OCI-LY1 (cell line): ENCODE measurements around the gene HID1.

Experiments
- EZH2 ChIP-seq: fragments of 200-600 bp; sonication (generic), shearing (Covaris generic); IDR thresholded peaks from 2 replicates; pipeline ENCODE4 v1.8.0; 2017; ENCODE audit warnings: borderline replicate concordance, mixed run types, mild to moderate bottlenecking, antibody characterized with exemption, low read length, moderate library complexity, mixed read lengths
- TF ChIP-seq, protein P1 (sequence below): fragments of 200-600 bp; sonication (generic), shearing (Covaris generic); IDR thresholded peaks from 2 replicates; pipeline ENCODE4 v1.5.1; 2017; ENCODE audit warnings: mild to moderate bottlenecking, antibody characterized with exemption, low read length, moderate library complexity, mixed read lengths

- TF ChIP-seq, protein P1, sequence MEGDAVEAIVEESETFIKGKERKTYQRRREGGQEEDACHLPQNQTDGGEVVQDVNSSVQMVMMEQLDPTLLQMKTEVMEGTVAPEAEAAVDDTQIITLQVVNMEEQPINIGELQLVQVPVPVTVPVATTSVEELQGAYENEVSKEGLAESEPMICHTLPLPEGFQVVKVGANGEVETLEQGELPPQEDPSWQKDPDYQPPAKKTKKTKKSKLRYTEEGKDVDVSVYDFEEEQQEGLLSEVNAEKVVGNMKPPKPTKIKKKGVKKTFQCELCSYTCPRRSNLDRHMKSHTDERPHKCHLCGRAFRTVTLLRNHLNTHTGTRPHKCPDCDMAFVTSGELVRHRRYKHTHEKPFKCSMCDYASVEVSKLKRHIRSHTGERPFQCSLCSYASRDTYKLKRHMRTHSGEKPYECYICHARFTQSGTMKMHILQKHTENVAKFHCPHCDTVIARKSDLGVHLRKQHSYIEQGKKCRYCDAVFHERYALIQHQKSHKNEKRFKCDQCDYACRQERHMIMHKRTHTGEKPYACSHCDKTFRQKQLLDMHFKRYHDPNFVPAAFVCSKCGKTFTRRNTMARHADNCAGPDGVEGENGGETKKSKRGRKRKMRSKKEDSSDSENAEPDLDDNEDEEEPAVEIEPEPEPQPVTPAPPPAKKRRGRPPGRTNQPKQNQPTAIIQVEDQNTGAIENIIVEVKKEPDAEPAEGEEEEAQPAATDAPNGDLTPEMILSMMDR = no peak
- no peak for TF ChIP-seq EZH2
These were observed 46.6 kb upstream of the HID1 start for GRCh38 chr17:75019146-75019545.
